HepG2 (cell line): ENCODE measurements around the gene KLF15. TPM values are rescaled to one million over a fixed set of nuclear protein-coding genes. Genes with fewer than 3 reads are reported as not detected.

Experiments
- ATAC-seq: fragments of 200-7000 bp; cut with Tn5 transposase; 3 replicates; pipeline ENCODE4 v1.9.1; 2020; ENCODE audit warnings: mild to moderate bottlenecking, moderate library complexity
- BruUV-seq: library from RNA; stranded (reverse); fragments of 400-500 nt; replicated peaks from 2 replicates; lab custom pipeline; 2021; lab: Mats Ljungman, UMichigan
- CTCF ChIA-PET: fragments of 300-600 bp; formaldehyde crosslinking; extraction: SDS; loops from one replicate; lab custom pipeline; 2021; ENCODE audit warnings: low total read pairs, inconsistent platforms, low intra/inter-chr PET ratio; lab: Yijun Ruan, JAX
- POLR2A ChIA-PET: fragments of 350-600 bp; sonication (Branson Sonifier 250); formaldehyde crosslinking; loops from one replicate; lab custom pipeline; 2020; ENCODE audit warnings: antibody characterized with exemption, inconsistent platforms; lab: Yijun Ruan, JAX
- DNase-seq: peaks from one replicate; pipeline ENCODE4 v3.0.0-alpha.2; 2015; ENCODE audit warnings: low spot score
- FAIRE-seq: peaks from 3 replicates; lab custom pipeline; 2011; peaks lifted over from hg19 to GRCh38; lab: Jason Lieb, UNC
- H2AFZ ChIP-seq: one replicate; pipeline ENCODE4 v1.6.1; 2011; ENCODE audit warnings: low read length, inconsistent platforms
- H3K27ac ChIP-seq: fragments of 300-600 bp; 3 replicates; pipeline ENCODE4 v1.8.0; 2011; ENCODE audit warnings: mixed run types, mild to moderate bottlenecking, mixed read lengths, low read length, inconsistent platforms; ENCODE audit not compliant: insufficient read depth; ENCODE audit errors: extremely low read length
- H3K27me3 ChIP-seq, 2 experiments: fragments of 200-600 bp in 1 of 2; 2 replicates in 1 of 2; 3 replicates in 1 of 2; pipeline versions ENCODE4 v1.6.0 to v1.8.0; 2011; ENCODE audit warnings: low read length in 2 of 2, mild to moderate bottlenecking in 2 of 2, moderate library complexity in 2 of 2, inconsistent platforms in 1 of 2; ENCODE audit not compliant: insufficient read depth in 2 of 2, control insufficient read depth in 1 of 2
- H3K36me3 ChIP-seq, 2 experiments: fragments of 200-600 bp in 1 of 2; replicated peaks in 1 of 2; 2 replicates in 1 of 2; 3 replicates in 1 of 2; pipeline versions ENCODE4 v1.5.1 to v1.8.0; 2011; ENCODE audit warnings: low read length in 2 of 2, inconsistent platforms in 1 of 2; ENCODE audit not compliant: insufficient read depth in 2 of 2, control insufficient read depth in 1 of 2
- H3K4me1 ChIP-seq: 2 replicates; pipeline ENCODE4 v1.5.1; 2012; ENCODE audit warnings: low read length, inconsistent platforms; ENCODE audit not compliant: insufficient read depth
- H3K4me2 ChIP-seq: 2 replicates; pipeline ENCODE4 v1.6.0; 2011; ENCODE audit warnings: low read depth, low read length, inconsistent platforms
- H3K4me3 ChIP-seq, 3 experiments: fragments of 200-600 bp in 1 of 3; sonication (generic), shearing (Covaris generic) in 1 of 3; replicated peaks in 1 of 3; 2 replicates each; pipeline ENCODE4 v1.5.1; 2011 to 2016; ENCODE audit warnings: low read length in 3 of 3, inconsistent platforms in 2 of 3, low read depth in 2 of 3, mild to moderate bottlenecking in 2 of 3, control low read depth in 1 of 3, mixed read lengths in 1 of 3; ENCODE audit not compliant: insufficient read depth in 1 of 3
- H3K79me2 ChIP-seq: one replicate; pipeline ENCODE4 v1.6.1; 2011; ENCODE audit warnings: low read length, inconsistent platforms; ENCODE audit not compliant: insufficient read depth
- H3K9ac ChIP-seq: 2 replicates; pipeline ENCODE4 v1.6.0; 2011; ENCODE audit warnings: mild to moderate bottlenecking, low read depth, low read length, inconsistent platforms; ENCODE audit not compliant: insufficient read depth
- H3K9me3 ChIP-seq: 2 replicates; pipeline ENCODE4 v1.5.1; 2012; ENCODE audit warnings: mild to moderate bottlenecking, low read length
- H4K20me1 ChIP-seq: 2 replicates; pipeline ENCODE4 v1.6.0; 2011; ENCODE audit warnings: inconsistent platforms, mild to moderate bottlenecking, low read length, moderate library complexity; ENCODE audit not compliant: insufficient read depth
- ISL2 ChIP-seq: sonication (generic); formaldehyde crosslinking; IDR thresholded peaks from 2 replicates; pipeline ENCODE4 v1.5.0; 2020; ENCODE audit warnings: missing genetic modification reagents
- KDM2A ChIP-seq: sonication (generic); formaldehyde crosslinking; IDR thresholded peaks from 2 replicates; pipeline ENCODE4 v1.4.0; 2020; ENCODE audit warnings: low read depth, missing genetic modification reagents, borderline replicate concordance
- MTF1 ChIP-seq: sonication (generic); formaldehyde crosslinking; IDR thresholded peaks from 2 replicates; pipeline ENCODE4 v1.5.0; 2020; ENCODE audit warnings: missing genetic modification reagents
- PRPF4 ChIP-seq: fragments of 200-400 bp; formaldehyde crosslinking; IDR thresholded peaks from 2 replicates; pipeline ENCODE4 v1.6.1; 2016; ENCODE audit warnings: low read length, low read depth; ENCODE audit not compliant: poor library complexity, severe bottlenecking
- REPIN1 ChIP-seq: sonication (generic); formaldehyde crosslinking; IDR thresholded peaks from 2 replicates; pipeline ENCODE4 v1.8.0; 2022; ENCODE audit warnings: missing genetic modification reagents, low read depth, mild to moderate bottlenecking, borderline replicate concordance
- ZNF205 ChIP-seq: IDR thresholded peaks from 2 replicates; pipeline ENCODE4 v1.6.1; 2018; ENCODE audit warnings: missing biosample characterization, missing genetic modification reagents
- ZNF282 ChIP-seq: fragments of 450-650 bp; IDR thresholded peaks from 2 replicates; pipeline ENCODE4 v1.6.1; 2018; ENCODE audit not compliant: partially characterized antibody
- ZNF547 ChIP-seq: sonication (generic); formaldehyde crosslinking; IDR thresholded peaks from 2 replicates; pipeline ENCODE4 v1.5.1; 2020; ENCODE audit warnings: mild to moderate bottlenecking, missing genetic modification reagents
- ZSCAN30 ChIP-seq: sonication (generic); formaldehyde crosslinking; IDR thresholded peaks from 2 replicates; pipeline ENCODE4 v1.5.0; 2020; ENCODE audit warnings: mild to moderate bottlenecking, missing genetic modification reagents
- WGBS: methylation state at CpG from one replicate; pipeline ENCODE4 v1.1.6; 2017; ENCODE audit warnings: low lambda C conversion rate; 5-methylcytosine and 5-hydroxymethylcytosine counted together
- in situ Hi-C: cut with HindIII; loops from 2 replicates; pipeline ENCODE4 v1.10.0; 2017; ENCODE audit warnings: low pct_unique_long_range_greater_than_20kb; ENCODE audit not compliant: extremely low pct_ligation_motif_present
- intact Hi-C: fragments of 100-400 bp; cut with micrococcal nuclease; formaldehyde crosslinking; loops from one replicate; pipeline ENCODE4 v1.10.0; 2022; ENCODE audit not compliant: unreplicated experiment
- polyA plus RNA-seq, 8 experiments: library from polyadenylated mRNA; depleted of rRNA in 3 of 8; stranded (reverse) in 7 of 8; unstranded in 1 of 8; fragments of >200 nt; fragmentation: Illumina TruSeq in 4 of 8; extraction: Trizol in 4 of 8; gene quantifications; 2 replicates each; pipeline versions ENCODE4 v1.2.1 to v1.2.3, GENCODE V29; 2011 to 2016; ENCODE audit warnings: low read depth in 4 of 8, missing spikeins in 1 of 8, mixed read lengths in 1 of 8; ENCODE audit not compliant: insufficient read depth in 1 of 8
- total RNA-seq, 5 experiments: library from RNA; depleted of rRNA; stranded (reverse); fragments of >200 nt; fragmentation: Illumina TruSeq; extraction: Trizol; gene quantifications; 2 replicates each; pipeline ENCODE4 v1.2.3, GENCODE V29; 2016; ENCODE audit warnings: low read depth in 1 of 5
- TF ChIP-seq, protein P1 (sequence below): sonication (generic); formaldehyde crosslinking; IDR thresholded peaks from one replicate; pipeline ENCODE4 v1.5.1; 2020; ENCODE audit warnings: mild to moderate bottlenecking, missing genetic modification reagents; ENCODE audit errors: not compliant biosample characterization
- TF ChIP-seq, protein P2 (sequence below): sonication (generic); formaldehyde crosslinking; IDR thresholded peaks from 2 replicates; pipeline ENCODE4 v1.4.0; 2020; ENCODE audit warnings: low read depth, mild to moderate bottlenecking, missing genetic modification reagents

Gene KLF15
- total and polyA plus RNA-seq, 2 of the 13 experiments (the other 11 are each of a cell fraction or from before 2014, with no cell fraction given): 7.1 to 7.8 TPM

DNA sequence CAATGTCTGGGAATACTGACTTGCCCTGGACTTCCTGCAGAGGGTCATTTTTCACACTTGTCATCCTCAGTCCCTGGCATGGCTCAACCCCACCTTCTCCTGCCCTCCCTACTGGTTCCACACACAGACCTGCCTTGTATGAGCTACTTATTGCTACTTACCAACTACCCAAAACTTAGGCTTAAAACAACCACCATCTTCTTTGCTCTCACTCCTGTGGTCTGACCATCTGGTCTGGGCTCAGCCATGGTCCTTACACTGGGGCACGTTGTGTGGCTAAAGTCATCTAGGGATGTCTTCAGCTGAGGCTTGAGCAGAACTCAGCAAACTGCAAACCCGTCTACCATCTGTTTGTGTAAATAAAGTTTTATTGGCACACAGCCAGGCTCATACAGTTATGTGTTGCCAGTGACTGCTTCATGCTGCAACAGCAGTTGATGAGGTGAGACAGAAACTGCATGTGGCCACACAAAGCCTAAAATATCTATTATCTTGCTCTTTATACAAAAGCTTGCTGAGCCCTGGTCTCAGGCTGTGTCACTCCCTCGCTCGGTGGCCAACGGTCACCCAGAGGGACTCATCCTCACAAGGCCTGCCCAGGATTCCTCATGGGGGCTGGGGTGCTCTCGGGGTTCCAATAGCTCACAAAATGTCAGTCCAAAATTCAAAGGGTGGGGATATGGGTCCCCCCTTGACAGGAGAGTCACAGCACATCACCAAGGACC lies 43.5 kb downstream of the KLF15 start (continued):
- TF ChIP-seq, protein P1, sequence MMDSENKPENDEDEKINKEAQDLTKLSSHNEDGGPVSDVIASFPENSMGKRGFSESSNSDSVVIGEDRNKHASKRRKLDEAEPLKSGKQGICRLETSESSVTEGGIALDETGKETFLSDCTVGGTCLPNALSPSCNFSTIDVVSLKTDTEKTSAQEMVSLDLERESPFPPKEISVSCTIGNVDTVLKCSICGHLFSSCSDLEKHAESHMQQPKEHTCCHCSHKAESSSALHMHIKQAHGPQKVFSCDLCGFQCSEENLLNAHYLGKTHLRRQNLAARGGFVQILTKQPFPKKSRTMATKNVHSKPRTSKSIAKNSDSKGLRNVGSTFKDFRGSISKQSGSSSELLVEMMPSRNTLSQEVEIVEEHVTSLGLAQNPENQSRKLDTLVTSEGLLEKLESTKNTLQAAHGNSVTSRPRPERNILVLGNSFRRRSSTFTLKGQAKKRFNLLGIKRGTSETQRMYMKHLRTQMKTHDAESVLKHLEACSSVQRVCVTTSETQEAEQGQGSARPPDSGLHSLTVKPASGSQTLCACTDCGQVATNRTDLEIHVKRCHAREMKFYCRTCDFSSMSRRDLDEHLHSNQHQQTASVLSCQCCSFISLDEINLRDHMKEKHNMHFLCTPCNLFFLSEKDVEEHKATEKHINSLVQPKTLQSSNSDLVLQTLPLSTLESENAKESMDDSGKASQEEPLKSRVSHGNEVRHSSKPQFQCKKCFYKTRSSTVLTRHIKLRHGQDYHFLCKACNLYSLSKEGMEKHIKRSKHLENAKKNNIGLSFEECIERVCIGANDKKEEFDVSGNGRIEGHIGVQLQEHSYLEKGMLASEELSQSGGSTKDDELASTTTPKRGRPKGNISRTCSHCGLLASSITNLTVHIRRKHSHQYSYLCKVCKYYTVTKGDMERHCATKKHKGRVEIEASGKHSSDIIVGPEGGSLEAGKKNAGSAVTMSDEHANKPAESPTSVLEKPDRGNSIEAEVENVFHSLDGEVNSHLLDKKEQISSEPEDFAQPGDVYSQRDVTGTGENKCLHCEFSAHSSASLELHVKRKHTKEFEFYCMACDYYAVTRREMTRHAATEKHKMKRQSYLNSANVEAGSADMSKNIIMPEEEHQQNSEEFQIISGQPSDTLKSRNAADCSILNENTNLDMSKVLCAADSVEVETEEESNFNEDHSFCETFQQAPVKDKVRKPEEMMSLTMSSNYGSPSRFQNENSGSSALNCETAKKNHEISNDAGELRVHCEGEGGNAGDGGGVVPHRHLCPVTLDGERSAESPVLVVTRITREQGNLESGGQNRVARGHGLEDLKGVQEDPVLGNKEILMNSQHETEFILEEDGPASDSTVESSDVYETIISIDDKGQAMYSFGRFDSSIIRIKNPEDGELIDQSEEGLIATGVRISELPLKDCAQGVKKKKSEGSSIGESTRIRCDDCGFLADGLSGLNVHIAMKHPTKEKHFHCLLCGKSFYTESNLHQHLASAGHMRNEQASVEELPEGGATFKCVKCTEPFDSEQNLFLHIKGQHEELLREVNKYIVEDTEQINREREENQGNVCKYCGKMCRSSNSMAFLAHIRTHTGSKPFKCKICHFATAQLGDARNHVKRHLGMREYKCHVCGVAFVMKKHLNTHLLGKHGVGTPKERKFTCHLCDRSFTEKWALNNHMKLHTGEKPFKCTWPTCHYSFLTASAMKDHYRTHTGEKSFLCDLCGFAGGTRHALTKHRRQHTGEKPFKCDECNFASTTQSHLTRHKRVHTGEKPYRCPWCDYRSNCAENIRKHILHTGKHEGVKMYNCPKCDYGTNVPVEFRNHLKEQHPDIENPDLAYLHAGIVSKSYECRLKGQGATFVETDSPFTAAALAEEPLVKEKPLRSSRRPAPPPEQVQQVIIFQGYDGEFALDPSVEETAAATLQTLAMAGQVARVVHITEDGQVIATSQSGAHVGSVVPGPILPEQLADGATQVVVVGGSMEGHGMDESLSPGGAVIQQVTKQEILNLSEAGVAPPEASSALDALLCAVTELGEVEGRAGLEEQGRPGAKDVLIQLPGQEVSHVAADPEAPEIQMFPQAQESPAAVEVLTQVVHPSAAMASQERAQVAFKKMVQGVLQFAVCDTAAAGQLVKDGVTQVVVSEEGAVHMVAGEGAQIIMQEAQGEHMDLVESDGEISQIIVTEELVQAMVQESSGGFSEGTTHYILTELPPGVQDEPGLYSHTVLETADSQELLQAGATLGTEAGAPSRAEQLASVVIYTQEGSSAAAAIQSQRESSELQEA (CRISPR knock-in tag): no peak
- TF ChIP-seq, all 625 proteins: peak for 2

DNA sequence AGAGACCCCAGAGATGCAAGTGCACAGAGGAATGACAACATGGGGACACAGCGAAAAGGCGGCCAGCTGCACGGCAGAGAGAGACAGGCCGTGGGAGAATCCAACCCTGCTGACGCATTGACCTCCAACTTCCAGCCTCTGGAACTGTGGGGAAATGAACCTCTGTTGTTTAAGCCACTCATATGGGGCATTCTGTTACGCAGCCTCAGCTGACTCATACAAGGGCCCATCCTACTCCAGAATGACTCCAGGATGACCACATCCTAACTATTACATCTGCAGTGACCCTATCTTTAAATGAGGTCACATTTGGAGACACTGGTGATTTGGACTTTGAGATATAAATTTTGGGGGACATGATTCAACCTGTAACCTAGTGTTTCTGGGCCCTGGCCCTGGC lies 44.0 kb downstream of the KLF15 start:
- DNase-seq (no peak), FAIRE-seq (no peak), ATAC-seq (no peak)
- Histone ChIP-seq H3K9ac (no peak overlapping the region), H3K79me2 (no peaks in the 10 kb centered on the region), H3K36me3 (no peaks in the 10 kb centered on the region), H4K20me1 (no peaks in the 10 kb centered on the region), H3K9me3 (no peaks in the 10 kb centered on the region), H3K27me3 (peaks cover 0 to 6% of the 10 kb centered on the region in 2 experiments; a peak in 2 of 5 replicates), H3K4me2 (no peak overlapping the region), H2AFZ (no peak overlapping the region), H3K27ac (no peak overlapping the region), H3K4me1 (no peaks in the 10 kb centered on the region), H3K4me3 (no peak overlapping the region)
- CTCF ChIA-PET: no interaction called here
- intact Hi-C loops: no loop called here
- no TSS peak for BruUV-seq
- 63% methylated on average over 6 of the region's 6 CpGs for WGBS
- in situ Hi-C loops: no loop called here
- POLR2A ChIA-PET: no interaction called here
- TF ChIP-seq ISL2 (CRISPR knock-in tag): no peak
- TF ChIP-seq ZNF547: no peak
- TF ChIP-seq, protein P2, sequence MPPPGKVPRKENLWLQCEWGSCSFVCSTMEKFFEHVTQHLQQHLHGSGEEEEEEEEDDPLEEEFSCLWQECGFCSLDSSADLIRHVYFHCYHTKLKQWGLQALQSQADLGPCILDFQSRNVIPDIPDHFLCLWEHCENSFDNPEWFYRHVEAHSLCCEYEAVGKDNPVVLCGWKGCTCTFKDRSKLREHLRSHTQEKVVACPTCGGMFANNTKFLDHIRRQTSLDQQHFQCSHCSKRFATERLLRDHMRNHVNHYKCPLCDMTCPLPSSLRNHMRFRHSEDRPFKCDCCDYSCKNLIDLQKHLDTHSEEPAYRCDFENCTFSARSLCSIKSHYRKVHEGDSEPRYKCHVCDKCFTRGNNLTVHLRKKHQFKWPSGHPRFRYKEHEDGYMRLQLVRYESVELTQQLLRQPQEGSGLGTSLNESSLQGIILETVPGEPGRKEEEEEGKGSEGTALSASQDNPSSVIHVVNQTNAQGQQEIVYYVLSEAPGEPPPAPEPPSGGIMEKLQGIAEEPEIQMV (CRISPR knock-in tag): no peak
- no peak for TF ChIP-seq KDM2A (CRISPR knock-in tag)
- no peak for TF ChIP-seq MTF1
- no peak for TF ChIP-seq ZNF282
- no peak for TF ChIP-seq ZSCAN30 (CRISPR knock-in tag)
- no peak for TF ChIP-seq PRPF4
- TF ChIP-seq ZNF205 (CRISPR knock-in tag): no peak
- no peak for TF ChIP-seq REPIN1 (CRISPR knock-in tag)
